NCI-H146 (cell line): ENCODE results near the gene INSR.
"Not testable (repeated sequence)": the region's sequence is repeated elsewhere in the genome, so short reads cannot be mapped to it uniquely, and the experiment has no call there.

Source experiments
- DNase-seq: peaks from one replicate; lab custom pipeline; 2025; lab: John Stamatoyannopoulos, UW

The INSR gene

DNA sequence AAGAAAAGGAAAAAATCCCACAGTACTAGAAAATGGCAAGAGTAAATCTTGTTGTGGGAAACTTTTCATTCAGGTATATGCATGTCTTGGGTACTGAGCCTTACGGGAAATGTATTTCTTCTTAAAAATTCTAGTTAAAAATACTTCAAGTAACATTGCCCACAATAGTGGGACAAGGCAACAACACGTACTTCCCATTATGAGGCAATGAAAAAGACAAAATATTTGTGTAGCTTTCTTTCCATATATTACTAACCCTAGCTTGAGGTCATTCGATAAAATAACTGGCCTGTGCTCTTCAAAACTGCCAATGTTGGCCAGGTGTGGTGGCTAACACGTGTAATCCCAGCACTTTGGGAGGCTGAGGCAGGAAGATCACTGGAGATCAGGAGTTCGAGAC, 99.2 kb downstream of the INSR start:
- DNase-seq: no peak

- DNase-seq: no peak
Observed at GRCh38 chr19:7194566-7194965, 99.6 kb downstream of the INSR start.

DNA sequence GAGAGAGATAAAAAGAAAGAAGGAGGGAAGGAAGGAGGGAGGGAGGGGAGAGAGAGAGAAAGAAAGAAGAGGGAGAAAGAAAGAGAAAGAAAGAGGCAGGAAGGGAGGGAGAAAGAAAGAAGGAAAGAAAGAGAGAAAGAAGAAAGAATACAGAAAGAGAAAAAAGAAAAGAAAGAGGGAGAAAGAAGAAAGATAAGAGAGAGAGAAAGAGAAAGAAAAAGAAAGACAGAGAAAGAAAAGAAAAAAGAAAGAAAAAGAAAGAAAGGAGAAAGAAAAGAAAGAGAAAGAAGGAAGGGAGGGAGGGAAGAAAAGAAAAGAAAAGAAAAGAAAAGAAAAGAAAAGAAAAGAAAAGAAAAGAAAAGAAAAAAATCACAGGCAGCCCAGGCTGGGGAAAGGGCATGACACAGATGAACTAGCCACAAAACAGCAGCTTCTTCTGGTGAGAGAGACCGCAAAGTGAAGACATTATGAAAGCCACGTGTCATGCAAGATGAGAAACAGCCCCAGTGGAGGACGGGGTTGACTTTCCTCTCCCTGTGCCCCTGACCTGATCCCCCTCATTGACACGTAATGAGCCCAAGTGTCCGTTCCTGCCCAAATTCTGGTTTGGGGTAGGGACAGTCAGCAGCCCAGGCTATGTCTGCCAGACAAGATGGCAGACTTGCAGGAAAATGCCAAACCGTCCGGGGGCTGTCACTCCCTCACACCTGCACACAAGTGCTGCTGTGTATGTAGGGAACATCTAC, 102.1 kb downstream of the INSR start:
- no peak for DNase-seq

- DNase-seq: peak; percentile 31
Observed at GRCh38 chr19:7188698-7189629, 105.2 kb downstream of the INSR start.

DNA sequence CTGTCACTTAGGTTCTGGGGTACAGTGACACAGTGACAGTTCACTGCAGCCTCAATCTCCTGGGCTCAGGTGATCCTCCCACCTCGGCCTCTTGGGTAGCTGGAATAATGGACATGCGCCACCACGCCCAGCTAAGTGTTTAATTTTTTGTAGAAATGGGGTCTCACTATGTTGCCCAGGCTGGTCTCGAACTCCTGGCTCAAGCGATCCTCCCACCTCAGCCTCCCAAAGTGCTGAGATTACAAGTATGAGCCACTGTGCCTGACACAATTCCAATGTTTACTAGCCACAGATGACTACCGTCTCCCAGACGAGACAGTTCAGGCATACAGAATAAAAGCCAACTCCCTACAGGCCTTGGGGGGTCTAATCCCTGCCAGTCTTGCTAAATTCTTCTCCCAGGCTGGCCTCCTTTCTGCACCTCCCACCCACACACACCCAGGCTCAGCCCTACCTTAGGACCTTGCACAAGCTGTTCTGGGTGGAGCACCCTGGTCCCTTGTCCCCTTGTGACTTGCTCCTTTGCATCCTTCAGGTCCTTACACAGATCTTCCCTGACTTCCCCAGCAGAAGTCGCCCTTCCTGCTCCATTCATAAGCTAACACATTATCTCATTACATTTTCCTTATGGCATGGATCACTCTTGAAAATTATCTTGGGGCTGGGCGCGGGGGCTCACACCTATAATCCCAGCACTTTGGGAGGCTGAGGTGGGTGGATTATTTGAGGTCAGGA, 106.4 kb downstream of the INSR start:
- DNase-seq: no peak

- DNase-seq: no peak
Observed at GRCh38 chr19:7182489-7182888, 111.7 kb downstream of the INSR start.

DNA sequence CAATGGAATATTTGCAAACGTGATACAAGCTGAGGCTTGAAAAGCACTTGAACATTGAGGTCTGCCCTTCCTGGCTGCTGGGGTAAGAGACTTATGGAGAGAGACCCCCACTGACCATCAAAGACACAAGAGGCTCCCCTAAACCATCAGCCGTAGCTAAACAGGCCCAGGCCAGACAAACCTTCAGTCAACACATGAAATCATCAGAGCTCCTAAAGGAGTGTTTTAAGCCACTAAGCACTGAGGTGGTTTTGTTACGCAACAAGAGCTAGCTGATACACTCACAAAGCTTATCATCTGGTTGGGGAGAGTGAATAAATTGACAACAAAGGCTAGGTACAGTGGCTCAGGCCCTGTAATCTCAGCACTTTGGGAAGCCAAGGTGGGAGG, 114.3 kb downstream of the INSR start:
- DNase-seq: no peak

- DNase-seq: no peak
Observed at GRCh38 chr19:7177926-7178325, 116.3 kb downstream of the INSR start.

- no peak for DNase-seq
Observed at GRCh38 chr19:7176792-7177191, 117.4 kb downstream of the INSR start.

GRCh38 chr19:7172794-7173193, 121.4 kb downstream of the INSR start:
- DNase-seq: no peak

DNA sequence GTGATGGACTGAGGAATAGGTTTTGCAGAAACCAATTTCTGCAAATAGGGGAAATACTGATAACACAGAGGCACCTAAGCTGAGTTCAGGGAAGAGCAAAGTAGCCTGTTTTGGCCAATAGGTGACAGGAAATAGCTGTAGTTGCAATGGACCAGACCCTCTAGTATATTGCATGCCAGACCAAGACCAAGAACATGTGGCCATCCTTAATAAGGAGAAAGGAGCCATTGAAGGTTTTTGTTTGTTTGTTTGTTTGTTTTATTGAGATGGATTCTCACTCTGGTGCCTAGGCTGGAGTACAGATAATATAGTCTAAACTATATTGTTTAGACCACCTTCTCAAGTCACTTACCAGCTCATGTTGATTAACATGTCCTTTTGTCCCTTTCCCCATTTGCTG, 123.2 kb downstream of the INSR start:
- no peak for DNase-seq

GRCh38 chr19:7168941-7169340, 125.3 kb downstream of the INSR start:
- no peak for DNase-seq

DNA sequence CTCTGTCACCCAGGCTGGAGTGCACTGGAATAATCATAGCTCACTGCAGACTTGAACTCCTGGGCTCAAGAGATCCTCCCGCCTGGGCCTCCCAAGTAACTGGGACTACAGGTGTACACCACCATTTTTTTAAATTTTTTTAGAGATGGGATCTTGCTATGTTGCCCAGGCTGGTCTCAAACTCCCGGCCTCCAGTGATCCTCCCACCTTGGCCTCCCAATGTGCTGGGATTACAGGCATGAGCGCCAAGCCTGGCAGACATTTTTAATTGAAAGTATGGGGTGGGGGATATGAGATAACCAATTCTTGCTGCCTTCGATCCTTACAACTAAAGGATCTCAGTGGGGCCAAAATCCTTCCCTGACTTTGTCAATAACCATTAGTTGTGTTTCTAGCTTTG, 132.9 kb downstream of the INSR start:
- DNase-seq: no peak

DNA sequence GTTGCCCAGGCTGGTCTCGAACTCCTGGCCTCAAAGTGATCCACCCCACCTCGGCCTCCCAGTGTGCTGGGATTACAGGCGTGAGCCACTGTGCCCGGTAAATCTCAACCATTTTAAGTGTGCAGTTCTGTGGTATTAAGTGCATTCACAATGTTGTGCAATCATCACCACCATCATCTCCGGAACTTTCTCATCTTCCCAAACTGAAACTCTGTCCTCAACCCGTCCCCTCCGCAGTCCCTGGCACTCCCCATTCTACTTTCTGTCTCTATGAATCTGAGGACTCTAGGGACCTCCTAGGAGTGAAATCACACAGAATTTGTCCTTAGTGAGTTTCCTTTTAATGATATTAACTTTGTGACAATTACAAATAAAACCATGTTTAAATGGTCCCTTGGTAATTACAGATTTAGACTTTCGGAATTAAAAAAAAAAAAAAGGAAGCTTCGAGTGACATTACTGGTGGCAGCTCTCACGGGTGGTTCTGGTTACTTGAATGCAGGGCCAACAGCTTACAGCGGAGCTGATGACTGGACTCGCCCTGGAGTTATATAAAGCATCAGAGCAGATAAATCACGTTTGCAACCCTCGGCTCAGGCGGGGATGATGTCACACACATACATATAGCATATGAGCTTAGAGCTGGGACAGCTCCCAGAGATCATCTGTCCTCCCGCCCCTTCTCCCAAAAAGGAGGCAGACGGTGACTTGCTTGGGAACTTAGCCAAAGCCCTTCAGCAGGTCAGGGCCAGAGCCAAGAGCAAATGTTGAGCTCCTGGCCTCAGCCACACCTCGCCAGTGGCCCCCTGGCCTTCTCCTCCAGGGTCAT, 134.9 kb downstream of the INSR start:
- no peak for DNase-seq

GRCh38 chr19:7153022-7153421, 141.2 kb downstream of the INSR start:
- DNase-seq: no peak

GRCh38 chr19:7152568-7152967, 141.6 kb downstream of the INSR start:
- DNase-seq: no peak

DNA sequence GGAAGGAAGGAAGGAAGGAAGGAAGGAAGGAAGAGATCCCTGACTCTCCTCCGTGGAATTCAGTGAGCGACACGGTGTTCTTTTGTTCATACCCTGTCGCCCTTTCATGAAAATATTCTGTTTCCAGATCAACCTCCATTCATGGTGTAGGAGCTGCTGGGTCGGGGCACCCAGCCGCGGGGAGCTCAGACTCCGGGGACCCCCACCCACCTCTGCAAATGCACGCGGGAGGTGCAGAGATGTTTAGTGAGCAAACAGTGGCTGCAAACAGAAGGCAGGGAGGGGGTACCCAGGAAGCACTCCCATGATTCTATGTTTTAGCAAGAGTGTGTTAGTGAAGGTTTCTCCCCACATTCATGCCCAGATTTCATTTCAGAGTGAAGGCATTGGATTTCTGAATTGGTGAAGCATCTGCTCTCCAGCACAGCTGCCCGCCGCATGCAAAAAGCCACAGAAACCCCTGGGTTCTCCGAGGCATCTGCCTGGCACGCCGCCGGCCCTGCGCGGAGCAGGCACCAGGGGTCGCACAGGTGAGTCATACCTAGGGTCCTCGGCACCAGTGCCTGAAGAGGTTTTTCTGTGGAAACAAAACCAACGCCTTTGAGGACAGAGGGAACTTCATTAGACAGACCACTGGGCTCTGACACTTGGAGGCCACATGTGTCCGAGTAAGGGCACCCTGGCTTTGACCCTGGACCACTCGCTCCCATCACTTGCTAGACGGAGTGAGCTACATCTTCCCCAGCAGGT, 144.1 kb downstream of the INSR start:
- no peak for DNase-seq

- DNase-seq: not testable (repeated sequence)
Observed at GRCh38 chr19:7147119-7147675, 147.0 kb downstream of the INSR start.

- DNase-seq: not testable (repeated sequence)
Observed at GRCh38 chr19:7146086-7146485, 148.1 kb downstream of the INSR start.

GRCh38 chr19:7145494-7145893, 148.7 kb downstream of the INSR start:
- DNase-seq: no peak

DNA sequence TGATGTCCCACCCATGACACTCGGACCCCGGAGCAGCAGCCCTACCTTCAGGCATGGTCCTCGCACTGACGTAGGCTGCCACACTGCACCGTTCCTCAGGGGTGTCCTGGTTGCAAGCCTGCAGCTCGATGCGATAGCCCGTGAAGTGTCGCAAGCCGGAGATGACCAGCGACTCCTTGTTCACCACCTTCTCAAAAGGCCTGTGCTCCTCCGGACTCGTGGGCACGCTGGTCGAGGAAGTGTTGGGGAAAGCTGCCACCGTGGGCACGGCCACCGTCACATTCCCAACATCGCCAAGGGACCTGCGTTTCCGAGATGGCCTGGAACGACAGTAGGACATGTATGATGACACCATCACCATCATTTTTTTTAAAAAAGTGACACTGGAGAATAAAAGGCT, 151.4 kb downstream of the INSR start:
- no peak for DNase-seq
